HCT116 (cell line): Measurements from ENCODE around the gene FGF16. TPM values are rescaled to one million over a fixed set of nuclear protein-coding genes. Genes with fewer than 3 reads are reported as not detected.

ENCODE experiments used
- ATAC-seq: fragments of 200-7000 bp; cut with Tn5 transposase; 2 replicates; pipeline ENCODE4 v1.9.1; 2020; ENCODE audit warnings: mild to moderate bottlenecking, moderate library complexity
- BruUV-seq: library from RNA; stranded (reverse); fragments of 400-500 nt; replicated peaks from 2 replicates; lab custom pipeline; 2021; lab: Mats Ljungman, UMichigan
- CTCF ChIA-PET: fragments of 300-600 bp; sonication (Branson Sonifier 250); formaldehyde crosslinking; loops from one replicate; lab custom pipeline; 2021; ENCODE audit warnings: antibody characterized with exemption; lab: Charles Lee
- POLR2A ChIA-PET: fragments of 300-600, 350-600 bp; sonication (Branson Sonifier 250); formaldehyde crosslinking; loops from one replicate; lab custom pipeline; 2021; ENCODE audit warnings: antibody characterized with exemption; lab: Charles Lee
- RAD21 ChIA-PET, 2 experiments: fragments of 300-600 bp; sonication (Branson Sonifier 250); formaldehyde crosslinking; loops; one replicate each; lab custom pipeline; 2023; ENCODE audit warnings: low total read pairs in 2 of 2; ENCODE audit not compliant: uncharacterized antibody in 2 of 2, unreplicated experiment in 2 of 2, low non-redundant PET in 1 of 2; lab: Charles Lee
- DNase-seq: peaks from one replicate; pipeline ENCODE4 v3.0.0-alpha.2; 2010; ENCODE audit warnings: low read depth, low spot score
- H2AFZ ChIP-seq: fragments of 200-600 bp; shearing (Covaris generic), sonication (generic); 2 replicates; pipeline ENCODE4 v1.6.1; 2017; ENCODE audit warnings: low read depth, mixed run types, mixed read lengths, antibody characterized with exemption, low read length; ENCODE audit not compliant: poor library complexity, severe bottlenecking
- H3K27ac ChIP-seq: 2 replicates; pipeline ENCODE4 v1.5.1; 2012; ENCODE audit warnings: low read depth, low read length
- H3K27me3 ChIP-seq: fragments of 200-600 bp; sonication (generic); 2 replicates; pipeline ENCODE4 v1.6.1; 2016; ENCODE audit warnings: mixed run types, low read length, mixed read lengths; ENCODE audit not compliant: insufficient read depth
- H3K36me3 ChIP-seq, 2 experiments: fragments of 200-500 bp in 1 of 2; fragments of 200-600 bp in 1 of 2; sonication (Bioruptor generic) in 1 of 2; sonication (generic) in 1 of 2; 2 replicates each; pipeline versions ENCODE4 v1.5.1 to v1.6.1; 2014 to 2016; ENCODE audit warnings: low read length in 2 of 2, inconsistent platforms in 1 of 2, mixed read lengths in 1 of 2, mixed run types in 1 of 2; ENCODE audit not compliant: insufficient read depth in 2 of 2, control insufficient read depth in 1 of 2
- H3K4me1 ChIP-seq, 2 experiments: fragments of 200-600 bp in 1 of 2; sonication (generic) in 1 of 2; 2 replicates each; pipeline versions ENCODE4 v1.5.1 to v1.6.1; 2012 to 2017; ENCODE audit warnings: low read length in 2 of 2, inconsistent platforms in 1 of 2, mild to moderate bottlenecking in 1 of 2, mixed read lengths in 1 of 2, mixed run types in 1 of 2, moderate library complexity in 1 of 2; ENCODE audit not compliant: insufficient read depth in 2 of 2, control insufficient read depth in 1 of 2
- H3K4me2 ChIP-seq: fragments of 200-600 bp; sonication (generic); 2 replicates; pipeline ENCODE4 v1.6.1; 2017; ENCODE audit warnings: mixed run types, low read length, mixed read lengths
- H3K4me3 ChIP-seq, 2 experiments: fragments of 200-600 bp in 1 of 2; sonication (generic) in 1 of 2; replicated peaks in 1 of 2; 2 replicates each; pipeline ENCODE4 v1.5.1; 2011 to 2016; ENCODE audit warnings: low read length in 2 of 2, control low read depth in 1 of 2, low read depth in 1 of 2, mild to moderate bottlenecking in 1 of 2, mixed read lengths in 1 of 2, mixed run types in 1 of 2
- H3K79me2 ChIP-seq: fragments of 200-600 bp; sonication (generic); 2 replicates; pipeline ENCODE4 v1.6.1; 2017; ENCODE audit warnings: mild to moderate bottlenecking, mixed run types, low read length, moderate library complexity, mixed read lengths; ENCODE audit not compliant: insufficient read depth
- H3K9ac ChIP-seq: fragments of 200-600 bp; sonication (generic); 2 replicates; pipeline ENCODE4 v1.6.1; 2016; ENCODE audit warnings: low read length, mixed read lengths
- H3K9me2 ChIP-seq: fragments of 200-600 bp; sonication (generic), shearing (Covaris generic); 2 replicates; pipeline ENCODE4 v1.6.1; 2017; ENCODE audit warnings: mixed run types, mild to moderate bottlenecking, moderate library complexity; ENCODE audit not compliant: insufficient read depth
- H3K9me3 ChIP-seq, 2 experiments: fragments of 200-500 bp in 1 of 2; fragments of 200-600 bp in 1 of 2; sonication (Bioruptor generic) in 1 of 2; sonication (generic) in 1 of 2; 2 replicates each; pipeline ENCODE4 v1.6.1; 2014 to 2017; ENCODE audit warnings: low read length in 2 of 2, mixed read lengths in 2 of 2, inconsistent platforms in 1 of 2, low read depth in 1 of 2, mild to moderate bottlenecking in 1 of 2, mixed run types in 1 of 2, moderate library complexity in 1 of 2; ENCODE audit not compliant: control insufficient read depth in 1 of 2, insufficient read depth in 1 of 2
- H4K20me1 ChIP-seq: fragments of 200-600 bp; sonication (generic), shearing (Covaris generic); 2 replicates; pipeline ENCODE4 v1.6.1; 2017; ENCODE audit warnings: mixed run types, mild to moderate bottlenecking, moderate library complexity; ENCODE audit not compliant: insufficient read depth
- ATF3 ChIP-seq: IDR thresholded peaks from 2 replicates; pipeline ENCODE4 v1.6.1; 2012
- CBX3 ChIP-seq: IDR thresholded peaks from 2 replicates; pipeline ENCODE4 v1.6.1; 2012; ENCODE audit warnings: low read depth
- EGR1 ChIP-seq: IDR thresholded peaks from 2 replicates; pipeline ENCODE4 v1.6.1; 2012; ENCODE audit warnings: low read depth
- ELF1 ChIP-seq: IDR thresholded peaks from 2 replicates; pipeline ENCODE4 v1.6.1; 2012; ENCODE audit warnings: low read depth, borderline replicate concordance
- EZH2phosphoT487 ChIP-seq: fragments of 200-600 bp; IDR thresholded peaks from 2 replicates; pipeline ENCODE4 v1.6.1; 2018; ENCODE audit warnings: antibody characterized with exemption, borderline replicate concordance
- FOSL1 ChIP-seq: IDR thresholded peaks from 2 replicates; pipeline ENCODE4 v1.6.1; 2012; ENCODE audit warnings: low read depth
- JUND ChIP-seq: IDR thresholded peaks from 2 replicates; pipeline ENCODE4 v1.6.1; 2012
- POLR2A ChIP-seq: IDR thresholded peaks from 2 replicates; pipeline ENCODE4 v1.7.0; 2011; ENCODE audit warnings: borderline replicate concordance; ENCODE audit not compliant: insufficient read depth, insufficient read length; ENCODE audit errors: extremely low read depth
- RAD21 ChIP-seq: IDR thresholded peaks from 2 replicates; pipeline ENCODE4 v1.6.1; 2012; ENCODE audit warnings: low read depth, mild to moderate bottlenecking
- SIN3A ChIP-seq: IDR thresholded peaks from 2 replicates; pipeline ENCODE4 v1.6.1; 2012; ENCODE audit warnings: low read depth
- SP1 ChIP-seq: IDR thresholded peaks from 2 replicates; pipeline ENCODE4 v1.6.1; 2012; ENCODE audit warnings: low read depth
- SRF ChIP-seq: IDR thresholded peaks from 2 replicates; pipeline ENCODE4 v1.6.1; 2012; ENCODE audit warnings: low read depth
- YY1 ChIP-seq: IDR thresholded peaks from 2 replicates; pipeline ENCODE4 v1.6.1; 2011; ENCODE audit warnings: low read length, low read depth, moderate library complexity, mild to moderate bottlenecking; ENCODE audit not compliant: insufficient replicate concordance; ENCODE audit errors: extremely low read depth
- ZBTB33 ChIP-seq: IDR thresholded peaks from 2 replicates; pipeline ENCODE4 v1.6.1; 2011; ENCODE audit warnings: mild to moderate bottlenecking, low read length, moderate library complexity; ENCODE audit not compliant: insufficient replicate concordance; ENCODE audit errors: extremely low read depth
- ZFX ChIP-seq: fragments of 450-650 bp; IDR thresholded peaks from 2 replicates; pipeline ENCODE4 v1.6.1; 2017
- ZNF274 ChIP-seq: fragments of 200-500 bp; sonication (Bioruptor generic); IDR thresholded peaks from 2 replicates; pipeline ENCODE4 v1.6.1; 2014; ENCODE audit warnings: mild to moderate bottlenecking, low read depth, low read length, inconsistent platforms
- intact Hi-C: fragments of 100-400 bp; cut with micrococcal nuclease; formaldehyde crosslinking; loops from 2 replicates; pipeline ENCODE4 v1.10.0; 2022
- total RNA-seq: library from RNA; stranded (reverse); gene quantifications from one replicate; pipeline ENCODE4 v1.2.1, GENCODE V29; 2021; ENCODE audit not compliant: unreplicated experiment

FGF16 gene
- total RNA-seq, 1 experiment from 2014 or later = not detected

DNA sequence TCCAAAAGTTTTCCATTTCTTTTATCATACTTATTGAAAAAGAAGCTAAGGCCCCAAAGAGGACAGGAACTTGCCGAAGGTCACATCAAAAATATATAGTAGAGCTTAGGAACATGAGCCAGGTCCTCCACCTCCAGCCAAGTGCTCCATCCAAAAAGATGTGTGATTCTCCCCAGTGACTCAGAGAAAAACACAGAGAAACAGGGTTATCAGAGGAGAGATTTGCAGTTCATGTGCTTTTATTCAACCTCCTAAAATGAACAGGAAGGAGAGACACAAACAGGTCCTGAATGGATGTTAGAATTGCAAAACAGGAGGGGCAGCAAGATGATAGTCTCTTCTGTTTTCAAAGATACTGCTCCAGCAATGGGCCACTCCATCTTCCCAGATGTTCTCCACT lies 19.6 kb upstream of the FGF16 start:
- H3K9me3 ChIP-seq = no peaks in the 10 kb centered on the region
- no peaks in the 10 kb centered on the region for H3K27me3 ChIP-seq
- no peak overlapping the region for H3K4me3 ChIP-seq
- no peaks in the 10 kb centered on the region for H3K4me1 ChIP-seq
- H3K27ac ChIP-seq = no peak overlapping the region
- BruUV-seq = no TSS peak
- no peak overlapping the region for H3K4me2 ChIP-seq
- ChIA-PET CTCF (no interaction called here), RAD21 (no interaction called here), POLR2A (no interaction called here)
- no peak for ATAC-seq
- DNase-seq = no peak
- H3K9me2 ChIP-seq = no peaks in the 10 kb centered on the region
- no peak overlapping the region for H2AFZ ChIP-seq
- no peaks in the 10 kb centered on the region for H3K36me3 ChIP-seq
- no peaks in the 10 kb centered on the region for H4K20me1 ChIP-seq
- no peaks in the 10 kb centered on the region for H3K79me2 ChIP-seq
- no peak overlapping the region for H3K9ac ChIP-seq
- TF ChIP-seq ELF1 (no peak), ZFX (no peak)
- intact Hi-C loops = no loop called here

DNA sequence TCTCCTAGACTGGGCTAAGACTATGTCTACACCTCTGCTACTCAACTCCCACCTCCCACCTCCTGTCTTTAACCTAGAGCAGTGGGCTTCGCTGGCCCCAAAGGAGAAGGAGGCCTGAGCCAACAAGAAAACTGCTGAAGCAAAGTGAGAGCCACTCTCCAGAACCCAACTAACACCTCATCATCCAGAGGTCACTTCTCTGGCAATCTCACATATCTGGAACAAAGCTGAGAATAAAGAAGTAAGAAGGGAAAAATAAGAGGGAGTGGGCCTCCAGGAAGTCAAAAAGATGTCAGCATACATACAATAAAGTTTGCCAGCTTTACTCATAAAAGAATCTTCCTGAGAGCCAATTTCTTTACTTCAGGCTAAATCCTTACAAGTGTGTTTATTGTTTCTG lies 18.6 kb upstream of the FGF16 start:
- no peaks in the 10 kb centered on the region for H4K20me1 ChIP-seq

More for the DNA sequence above, 18.6 kb upstream of the FGF16 start:
- no peaks in the 10 kb centered on the region for H3K27me3 ChIP-seq
- no peak overlapping the region for H3K9ac ChIP-seq
- ChIA-PET RAD21 (no interaction called here), POLR2A (no interaction called here), CTCF (no interaction called here)
- H3K27ac ChIP-seq = no peak overlapping the region
- intact Hi-C loops = no loop called here
- no peaks in the 10 kb centered on the region for H3K36me3 ChIP-seq
- H2AFZ ChIP-seq = no peak overlapping the region
- BruUV-seq = no TSS peak
- H3K9me3 ChIP-seq = no peaks in the 10 kb centered on the region
- TF ChIP-seq YY1 = no peak
- TF ChIP-seq RAD21 = no peak
- TF ChIP-seq SP1 = no peak
- no peak for TF ChIP-seq POLR2A
- no peak for TF ChIP-seq FOSL1
- TF ChIP-seq EZH2phosphoT487 = no peak
- no peak for TF ChIP-seq SRF
- no peak for TF ChIP-seq CBX3
- no peak for TF ChIP-seq JUND
- no peak for TF ChIP-seq EGR1
- TF ChIP-seq ATF3 = no peak
- TF ChIP-seq ZNF274 = no peak
- no peak for TF ChIP-seq ZBTB33
- no peak for TF ChIP-seq SIN3A
- DNase-seq = no peak
- no peak overlapping the region for H3K4me3 ChIP-seq
- H3K4me2 ChIP-seq = no peak overlapping the region
- H3K4me1 ChIP-seq = no peaks in the 10 kb centered on the region
- no peaks in the 10 kb centered on the region for H3K79me2 ChIP-seq
- no peak for ATAC-seq
- H3K9me2 ChIP-seq = no peaks in the 10 kb centered on the region
